RKO (cell line): ENCODE measurements around the gene PHF21B.

Source experiments
- DNase-seq: peaks from one replicate; pipeline ENCODE4 v3.0.0-alpha.2; 2016; ENCODE audit warnings: low spot score

The PHF21B gene

GRCh38 chr22:44956840-44957767 is 52.7 kb downstream of the PHF21B start:
- DNase-seq: no peak

- no peak for DNase-seq
These were observed 54.7 kb downstream of the PHF21B start for GRCh38 chr22:44955102-44955501.

DNA sequence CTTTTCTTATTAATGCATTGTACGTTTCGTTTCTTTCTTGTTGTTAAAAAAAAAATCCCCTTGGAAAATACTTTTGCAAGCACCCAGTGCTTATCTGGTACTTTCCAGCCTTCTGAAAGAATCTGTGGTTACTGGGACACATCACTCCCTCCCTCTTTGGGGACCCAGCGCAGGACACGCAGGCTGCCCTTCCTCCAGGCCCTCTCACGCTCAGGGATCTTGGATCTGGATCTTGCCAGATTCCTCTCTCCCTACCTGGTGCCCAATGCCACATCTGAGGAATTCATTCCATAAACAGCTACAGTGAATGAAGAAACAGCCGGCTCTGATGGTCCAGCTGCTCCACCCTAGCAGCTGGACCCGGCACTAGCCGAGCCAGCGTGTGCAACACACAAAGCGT is 55.7 kb downstream of the PHF21B start:
- DNase-seq: no peak

GRCh38 chr22:44952863-44953746 is 56.7 kb downstream of the PHF21B start:
- DNase-seq: no peak

DNA sequence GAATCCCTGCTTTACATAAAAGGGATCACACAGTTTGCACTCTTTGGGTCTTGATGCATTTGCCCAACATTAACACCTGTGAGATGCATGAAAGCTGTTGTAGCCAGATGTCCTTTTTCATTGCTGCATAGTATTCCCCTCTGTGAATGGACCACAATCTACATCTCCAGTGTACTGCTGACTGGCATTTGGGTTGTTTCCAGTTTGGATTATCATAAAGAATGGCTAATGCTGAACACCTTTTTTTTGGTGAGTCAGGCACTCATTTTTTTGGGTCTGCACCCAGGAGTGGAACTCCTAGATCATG is 58.3 kb downstream of the PHF21B start:
- no peak for DNase-seq

GRCh38 chr22:44950806-44951509 is 58.8 kb downstream of the PHF21B start:
- DNase-seq: no peak

- DNase-seq: no peak
These were observed 62.0 kb downstream of the PHF21B start for GRCh38 chr22:44947846-44948245.

- no peak for DNase-seq
These were observed 62.8 kb downstream of the PHF21B start for GRCh38 chr22:44947049-44947448.

- DNase-seq: no peak
These were observed 64.8 kb downstream of the PHF21B start for GRCh38 chr22:44944883-44945601.

GRCh38 chr22:44943701-44944324 is 66.0 kb downstream of the PHF21B start:
- DNase-seq: no peak

GRCh38 chr22:44942979-44943700 is 66.7 kb downstream of the PHF21B start:
- no peak for DNase-seq

DNA sequence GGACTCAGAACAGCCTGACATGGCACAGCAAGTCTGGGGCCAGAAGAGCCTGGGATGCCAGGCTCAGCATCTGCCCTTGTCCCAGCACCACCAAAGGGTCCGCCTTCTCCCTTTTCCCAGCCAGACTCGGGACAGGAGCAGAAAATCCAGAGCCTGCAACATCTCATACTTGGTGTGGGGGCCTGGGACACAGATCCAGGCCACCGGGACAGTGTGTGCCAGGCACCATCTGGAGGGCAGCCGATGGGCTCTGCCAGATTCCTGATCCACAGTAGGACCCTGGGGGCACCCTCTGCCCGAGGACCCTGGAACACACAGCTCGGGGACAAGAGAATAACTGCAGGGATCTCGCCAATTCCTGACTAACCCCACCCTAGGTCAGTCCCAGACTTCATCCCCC is 67.7 kb downstream of the PHF21B start:
- DNase-seq: no peak

DNA sequence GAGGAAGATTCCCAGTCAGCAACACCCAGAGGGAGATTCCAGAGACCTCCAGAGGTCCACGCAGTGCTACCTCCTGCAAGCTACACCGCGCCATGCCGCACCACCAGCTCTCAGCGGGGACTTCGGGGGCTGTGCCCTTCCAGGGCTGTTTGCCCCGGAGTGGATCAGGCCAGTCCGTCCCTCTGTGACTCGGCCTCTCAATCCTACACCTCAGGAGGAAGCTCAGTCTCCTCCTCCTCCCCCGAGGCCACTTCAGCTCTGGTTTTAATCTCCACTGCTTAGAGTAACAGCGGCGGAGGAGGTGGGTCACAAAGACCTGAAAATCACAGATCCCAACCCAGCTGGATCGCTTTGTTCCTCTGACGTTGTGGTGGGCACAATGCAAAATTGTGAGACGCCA is 68.6 kb downstream of the PHF21B start:
- DNase-seq: no peak

GRCh38 chr22:44940130-44940529 is 69.7 kb downstream of the PHF21B start:
- no peak for DNase-seq

DNA sequence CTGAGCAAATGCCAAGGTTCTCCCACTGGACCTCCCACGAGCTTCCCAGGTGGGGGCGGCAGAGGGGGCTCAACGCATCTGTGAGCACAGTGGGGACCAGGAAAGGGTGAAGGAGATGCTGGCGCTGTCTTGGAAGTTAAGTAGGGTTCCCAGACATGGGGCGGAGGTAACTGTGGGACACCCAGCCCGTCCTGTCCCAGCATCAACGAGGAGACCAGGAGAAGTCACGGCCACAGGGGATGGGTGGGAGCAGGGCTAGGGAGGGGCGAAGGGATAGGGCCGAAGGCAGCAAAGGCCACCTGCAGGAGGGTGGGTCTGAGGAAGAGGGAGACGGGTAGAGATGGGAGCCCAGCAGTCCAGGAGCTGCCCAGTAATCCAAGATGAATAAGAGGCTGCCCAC is 70.4 kb downstream of the PHF21B start:
- no peak for DNase-seq

DNA sequence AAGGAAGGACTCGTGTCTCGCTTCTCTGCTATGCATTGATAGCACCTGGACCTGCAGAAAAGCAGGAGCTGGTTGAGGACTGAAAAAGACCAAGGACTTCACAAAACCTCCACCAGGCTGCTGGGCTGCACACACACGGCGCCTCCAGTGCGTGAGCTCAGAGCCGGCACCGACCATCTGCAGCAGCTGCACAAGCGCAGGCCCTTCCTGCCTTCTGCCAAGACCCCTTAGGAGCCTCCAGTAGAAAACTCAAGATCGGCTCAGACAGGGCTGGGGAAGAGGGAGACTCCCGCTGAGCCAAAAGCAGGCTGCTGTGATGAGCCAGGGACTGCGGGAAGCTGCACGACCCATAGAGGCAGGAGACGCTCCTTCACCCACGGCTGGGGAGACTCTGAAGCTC is 70.9 kb downstream of the PHF21B start:
- DNase-seq: no peak

GRCh38 chr22:44937216-44937615 is 72.6 kb downstream of the PHF21B start:
- no peak for DNase-seq

- no peak for DNase-seq
These were observed 73.6 kb downstream of the PHF21B start for GRCh38 chr22:44936201-44936600.

DNA sequence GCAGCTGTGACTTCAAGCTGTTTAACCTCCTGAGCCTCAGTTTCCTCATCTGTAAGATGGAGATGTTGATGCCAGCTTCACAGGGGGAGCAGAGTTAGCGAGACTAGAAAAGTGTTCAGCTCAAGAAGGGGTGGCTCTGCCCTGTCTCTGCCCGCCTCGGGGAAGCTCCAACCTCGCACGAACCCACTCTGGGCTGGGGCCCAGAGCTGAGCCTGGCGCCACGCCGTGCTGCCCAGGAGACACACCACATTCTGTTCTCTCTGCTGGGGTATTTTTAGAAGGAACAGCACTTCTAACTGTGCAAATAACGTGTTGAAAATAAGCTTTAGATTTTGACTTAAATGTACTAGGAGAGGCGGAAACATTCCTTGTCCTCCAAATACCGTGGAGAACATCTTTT is 74.1 kb downstream of the PHF21B start:
- no peak for DNase-seq

- DNase-seq: no peak
These were observed 75.4 kb downstream of the PHF21B start for GRCh38 chr22:44934454-44934735.
